GM12878 (cell line): Measurements from ENCODE around the gene MYOM1. TPM values are rescaled to one million over a fixed set of nuclear protein-coding genes. Genes with fewer than 3 reads are reported as not detected.

ENCODE experiments used
- ATAC-seq: fragments of 200-7000 bp; cut with Tn5 transposase; 3 replicates; pipeline ENCODE4 v1.9.1; 2020; ENCODE audit warnings: mild to moderate bottlenecking, moderate library complexity
- BruUV-seq: library from RNA; stranded (reverse); fragments of 400-500 nt; replicated peaks from 2 replicates; lab custom pipeline; 2021; lab: Mats Ljungman, UMichigan
- CTCF ChIA-PET: fragments of 300-600 bp; sonication (Branson Sonifier 250); formaldehyde crosslinking; extraction: SDS; loops from one replicate; lab custom pipeline; 2021; ENCODE audit warnings: inconsistent platforms; lab: Yijun Ruan, JAX
- POLR2A ChIA-PET: fragments of 350-600 bp; formaldehyde crosslinking; extraction: SDS; loops from one replicate; lab custom pipeline; 2021; ENCODE audit warnings: inconsistent platforms; lab: Charles Lee
- RAD21 ChIA-PET: fragments of 300-600 bp; sonication (Branson Sonifier 250); formaldehyde crosslinking; loops from one replicate; lab custom pipeline; 2023; ENCODE audit warnings: antibody characterized with exemption; ENCODE audit not compliant: unreplicated experiment; lab: Charles Lee
- SMC1A ChIA-PET: fragments of 300-600 bp; sonication (Branson Sonifier 250); formaldehyde crosslinking; loops from one replicate; lab custom pipeline; 2023; ENCODE audit not compliant: unreplicated experiment, uncharacterized antibody; lab: Charles Lee
- DNase-seq: peaks from one replicate; pipeline ENCODE4 v3.0.0-alpha.2; 2011; ENCODE audit warnings: low read depth, low spot score
- FAIRE-seq: peaks from 3 replicates; lab custom pipeline; 2011; peaks lifted over from hg19 to GRCh38; lab: Jason Lieb, UNC
- H2AFZ ChIP-seq: 2 replicates; pipeline ENCODE4 v1.6.0; 2011; ENCODE audit warnings: low read depth, low read length, control low read depth; ENCODE audit not compliant: control insufficient read depth
- H3K27ac ChIP-seq: 2 replicates; pipeline ENCODE4 v1.5.1; 2011; ENCODE audit warnings: control low read depth; ENCODE audit not compliant: control insufficient read depth, insufficient read depth
- H3K27me3 ChIP-seq, 2 experiments: replicated peaks in 1 of 2; 2 replicates each; pipeline versions ENCODE4 v1.6.0 to v1.6.1; 2011; ENCODE audit warnings: low read length in 1 of 2; ENCODE audit not compliant: control insufficient read depth in 2 of 2, insufficient read depth in 2 of 2
- H3K36me3 ChIP-seq, 2 experiments: 2 replicates each; pipeline ENCODE4 v1.5.1; 2011; ENCODE audit warnings: low read length in 1 of 2; ENCODE audit not compliant: control insufficient read depth in 2 of 2, insufficient read depth in 2 of 2
- H3K4me1 ChIP-seq: 2 replicates; pipeline ENCODE4 v1.6.1; 2011; ENCODE audit warnings: mild to moderate bottlenecking, low read length, moderate library complexity, mixed read lengths; ENCODE audit not compliant: control insufficient read depth, insufficient read depth
- H3K4me2 ChIP-seq: 2 replicates; pipeline ENCODE4 v1.6.0; 2011; ENCODE audit warnings: control low read depth; ENCODE audit not compliant: control insufficient read depth, insufficient read depth
- H3K4me3 ChIP-seq: fragments of 200-600 bp; sonication (generic); 2 replicates; pipeline ENCODE4 v1.5.1; 2016
- H3K79me2 ChIP-seq: 2 replicates; pipeline ENCODE4 v1.6.0; 2011; ENCODE audit warnings: low read length; ENCODE audit not compliant: control insufficient read depth, insufficient read depth
- H3K9ac ChIP-seq: 2 replicates; pipeline ENCODE4 v1.8.0; 2011; ENCODE audit warnings: low read length, control low read depth, mixed read lengths; ENCODE audit not compliant: control insufficient read depth, insufficient read depth
- H3K9me3 ChIP-seq: replicated peaks from 3 replicates; pipeline ENCODE4 v1.5.1; 2011; ENCODE audit warnings: mild to moderate bottlenecking, low read length; ENCODE audit not compliant: control insufficient read depth, insufficient read depth
- H4K20me1 ChIP-seq: 2 replicates; pipeline ENCODE4 v1.6.0; 2011; ENCODE audit not compliant: control insufficient read depth, insufficient read depth
- CBX3 ChIP-seq: fragments of 200-600 bp; sonication (generic); IDR thresholded peaks from 2 replicates; pipeline ENCODE4 v1.6.1; 2016; ENCODE audit warnings: low read depth, borderline replicate concordance
- CHD2 ChIP-seq: IDR thresholded peaks from 2 replicates; pipeline ENCODE4 v1.6.1; 2011; ENCODE audit warnings: low read depth, low read length, improper control_type of control experiment, borderline replicate concordance
- CREM ChIP-seq: IDR thresholded peaks from 2 replicates; pipeline ENCODE4 v1.6.1; 2014; ENCODE audit warnings: antibody characterized with exemption, low read depth
- MYC ChIP-seq: IDR thresholded peaks from 2 replicates; pipeline ENCODE4 v1.6.1; 2011; ENCODE audit warnings: mild to moderate bottlenecking, low read length, moderate library complexity, inconsistent platforms; ENCODE audit not compliant: insufficient read depth, insufficient replicate concordance, insufficient read length, severe bottlenecking
- POLR2A ChIP-seq: IDR thresholded peaks from 2 replicates; pipeline ENCODE4 v1.6.1; 2011; ENCODE audit warnings: low read depth, mild to moderate bottlenecking, low read length
- SREBF2 ChIP-seq: IDR thresholded peaks from 2 replicates; pipeline ENCODE4 v1.6.1; 2012; ENCODE audit warnings: mild to moderate bottlenecking, low read length
- TBL1XR1 ChIP-seq: IDR thresholded peaks from 2 replicates; pipeline ENCODE4 v1.6.1; 2012; ENCODE audit warnings: low read depth, low read length, improper control_type of control experiment
- YBX1 ChIP-seq: fragments of 450-650 bp; IDR thresholded peaks from 2 replicates; pipeline ENCODE4 v1.6.1; 2016; ENCODE audit warnings: antibody characterized with exemption
- YY1 ChIP-seq: IDR thresholded peaks from 2 replicates; pipeline ENCODE4 v1.6.1; 2011; ENCODE audit warnings: low read depth, mild to moderate bottlenecking, low read length
- ZNF207 ChIP-seq: fragments of 450-650 bp; IDR thresholded peaks from 2 replicates; pipeline ENCODE4 v1.6.1; 2014; ENCODE audit warnings: antibody characterized with exemption, mild to moderate bottlenecking, borderline replicate concordance
- ZNF384 ChIP-seq: IDR thresholded peaks from 2 replicates; pipeline ENCODE4 v1.6.1; 2012; ENCODE audit warnings: low read depth, mild to moderate bottlenecking, low read length, improper control_type of control experiment, borderline replicate concordance
- ZZZ3 ChIP-seq: IDR thresholded peaks from 2 replicates; pipeline ENCODE4 v1.6.1; 2011; ENCODE audit warnings: low read depth; ENCODE audit not compliant: control insufficient read depth, insufficient read length
- WGBS: methylation state at CpG from one replicate; pipeline ENCODE4 v1.1.6; 2016; ENCODE audit warnings: low lambda C conversion rate; ENCODE audit not compliant: insufficient replicate concordance, insufficient coverage; ENCODE audit errors: missing lambda C conversion rate; 5-methylcytosine and 5-hydroxymethylcytosine counted together
- in situ Hi-C: fragments of 300-500 bp; cut with MboI; formaldehyde crosslinking; loops from 9 replicates; pipeline ENCODE4 v1.14.3; 2018; ENCODE audit warnings: mixed read lengths
- intact Hi-C: fragments of 100-400 bp; cut with micrococcal nuclease; formaldehyde crosslinking; loops from one replicate; pipeline ENCODE4 v1.14.2; 2022; ENCODE audit not compliant: unreplicated experiment
- polyA plus RNA-seq, 11 experiments: library from polyadenylated mRNA; depleted of rRNA in 4 of 11; unstranded in 6 of 11; stranded (reverse) in 5 of 11; fragments of >200 nt; fragmentation: Nextera tagmentation in 4 of 11; fragmentation: Illumina TruSeq in 1 of 11; extraction: Ambion mirVana in 4 of 11; extraction: Trizol in 1 of 11; gene quantifications; 1 replicate in 1 of 11; 2 replicates in 10 of 11; pipeline versions ENCODE4 v1.2.1 to v1.2.3, GENCODE V29; 2011 to 2016; ENCODE audit warnings: inconsistent platforms in 2 of 11, missing spikeins in 2 of 11, low read depth in 1 of 11
- total RNA-seq, 4 experiments: library from RNA; depleted of rRNA in 3 of 4; stranded (reverse); fragments of >200 nt in 3 of 4; fragmentation: Illumina TruSeq in 1 of 4; extraction: Trizol in 1 of 4; gene quantifications; 2 replicates each; pipeline versions ENCODE4 v1.2.1 to v1.2.3, GENCODE V29; 2013 to 2021
- TF ChIP-seq, protein P1 (sequence below): IDR thresholded peaks from 2 replicates; pipeline ENCODE4 v1.6.1; 2011; ENCODE audit warnings: borderline replicate concordance, low read depth, mild to moderate bottlenecking, moderate library complexity, low read length; ENCODE audit not compliant: insufficient read depth, poor library complexity, severe bottlenecking
- TF ChIP-seq, protein P2 (sequence below): fragments of 150-350 bp; IDR thresholded peaks from 2 replicates; pipeline ENCODE4 v1.6.1; 2016; ENCODE audit warnings: low read depth, low read length
- TF ChIP-seq, protein P3 (sequence below): fragments of 450-650 bp; formaldehyde crosslinking; IDR thresholded peaks from 2 replicates; pipeline ENCODE4 v1.4.0; 2020; ENCODE audit warnings: mild to moderate bottlenecking, moderate library complexity

MYOM1 gene
- total and polyA plus RNA-seq, 10 of the 15 experiments (the other 5 are each of a cell fraction or from before 2014, with no cell fraction given), result 0.06 to 1.0 (median 0.57) TPM

DNA sequence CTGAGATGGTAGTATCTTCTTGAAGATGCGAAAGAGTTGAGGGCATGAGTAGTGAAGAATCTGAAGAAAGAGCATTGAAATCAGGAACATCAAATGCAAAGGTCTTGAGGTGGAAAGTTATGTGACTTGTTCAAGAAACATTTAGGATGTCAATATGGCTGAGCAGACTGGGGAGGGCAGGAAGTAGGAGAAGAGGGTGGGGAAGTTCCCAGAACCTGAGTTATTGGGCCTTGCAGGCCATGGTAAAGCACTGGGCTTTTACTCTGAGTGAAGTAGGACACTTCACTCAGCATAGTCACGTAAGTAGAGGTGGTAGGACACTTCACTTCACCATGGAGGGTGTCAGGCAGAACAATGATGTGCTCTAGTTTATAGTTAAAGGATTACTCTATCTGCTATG, 16.1 kb upstream of the MYOM1 start:
- BruUV-seq, result no TSS peak
- 66% methylated on average over 2 of the region's 2 CpGs for WGBS
- Histone ChIP-seq H2AFZ (no peak overlapping the region), H3K9me3 (no peaks in the 10 kb centered on the region; the same call in 2 of the 3 replicates), H3K27me3 (no peaks in the 10 kb centered on the region), H3K36me3 (no peaks in the 10 kb centered on the region), H3K4me1 (no peaks in the 10 kb centered on the region), H3K79me2 (no peaks in the 10 kb centered on the region), H4K20me1 (no peaks in the 10 kb centered on the region), H3K9ac (no peak overlapping the region), H3K4me3 (no peak overlapping the region), H3K4me2 (no peak overlapping the region), H3K27ac (no peak overlapping the region)
- ChIA-PET SMC1A (interaction anchor here (1.3 kb wide), 1 partner anchor 15 kb away, joined by 5 read pairs; no protein-coding TSS in a partner anchor), CTCF (no interaction called here), POLR2A (no interaction called here), RAD21 (no interaction called here)
- no peak for ATAC-seq
- TF ChIP-seq YY1 (no peak), POLR2A (no peak), ZNF207 (no peak), SREBF2 (no peak), CHD2 (no peak), TBL1XR1 (no peak), ZNF384 (no peak), CREM (no peak), CBX3 (no peak), YBX1 (no peak), ZZZ3 (no peak), MYC (no peak)
- TF ChIP-seq, protein P1, sequence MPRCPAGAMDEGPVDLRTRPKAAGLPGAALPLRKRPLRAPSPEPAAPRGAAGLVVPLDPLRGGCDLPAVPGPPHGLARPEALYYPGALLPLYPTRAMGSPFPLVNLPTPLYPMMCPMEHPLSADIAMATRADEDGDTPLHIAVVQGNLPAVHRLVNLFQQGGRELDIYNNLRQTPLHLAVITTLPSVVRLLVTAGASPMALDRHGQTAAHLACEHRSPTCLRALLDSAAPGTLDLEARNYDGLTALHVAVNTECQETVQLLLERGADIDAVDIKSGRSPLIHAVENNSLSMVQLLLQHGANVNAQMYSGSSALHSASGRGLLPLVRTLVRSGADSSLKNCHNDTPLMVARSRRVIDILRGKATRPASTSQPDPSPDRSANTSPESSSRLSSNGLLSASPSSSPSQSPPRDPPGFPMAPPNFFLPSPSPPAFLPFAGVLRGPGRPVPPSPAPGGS, result no peak
- TF ChIP-seq, protein P2, sequence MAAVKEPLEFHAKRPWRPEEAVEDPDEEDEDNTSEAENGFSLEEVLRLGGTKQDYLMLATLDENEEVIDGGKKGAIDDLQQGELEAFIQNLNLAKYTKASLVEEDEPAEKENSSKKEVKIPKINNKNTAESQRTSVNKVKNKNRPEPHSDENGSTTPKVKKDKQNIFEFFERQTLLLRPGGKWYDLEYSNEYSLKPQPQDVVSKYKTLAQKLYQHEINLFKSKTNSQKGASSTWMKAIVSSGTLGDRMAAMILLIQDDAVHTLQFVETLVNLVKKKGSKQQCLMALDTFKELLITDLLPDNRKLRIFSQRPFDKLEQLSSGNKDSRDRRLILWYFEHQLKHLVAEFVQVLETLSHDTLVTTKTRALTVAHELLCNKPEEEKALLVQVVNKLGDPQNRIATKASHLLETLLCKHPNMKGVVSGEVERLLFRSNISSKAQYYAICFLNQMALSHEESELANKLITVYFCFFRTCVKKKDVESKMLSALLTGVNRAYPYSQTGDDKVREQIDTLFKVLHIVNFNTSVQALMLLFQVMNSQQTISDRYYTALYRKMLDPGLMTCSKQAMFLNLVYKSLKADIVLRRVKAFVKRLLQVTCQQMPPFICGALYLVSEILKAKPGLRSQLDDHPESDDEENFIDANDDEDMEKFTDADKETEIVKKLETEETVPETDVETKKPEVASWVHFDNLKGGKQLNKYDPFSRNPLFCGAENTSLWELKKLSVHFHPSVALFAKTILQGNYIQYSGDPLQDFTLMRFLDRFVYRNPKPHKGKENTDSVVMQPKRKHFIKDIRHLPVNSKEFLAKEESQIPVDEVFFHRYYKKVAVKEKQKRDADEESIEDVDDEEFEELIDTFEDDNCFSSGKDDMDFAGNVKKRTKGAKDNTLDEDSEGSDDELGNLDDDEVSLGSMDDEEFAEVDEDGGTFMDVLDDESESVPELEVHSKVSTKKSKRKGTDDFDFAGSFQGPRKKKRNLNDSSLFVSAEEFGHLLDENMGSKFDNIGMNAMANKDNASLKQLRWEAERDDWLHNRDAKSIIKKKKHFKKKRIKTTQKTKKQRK, result no peak
- TF ChIP-seq, protein P3, sequence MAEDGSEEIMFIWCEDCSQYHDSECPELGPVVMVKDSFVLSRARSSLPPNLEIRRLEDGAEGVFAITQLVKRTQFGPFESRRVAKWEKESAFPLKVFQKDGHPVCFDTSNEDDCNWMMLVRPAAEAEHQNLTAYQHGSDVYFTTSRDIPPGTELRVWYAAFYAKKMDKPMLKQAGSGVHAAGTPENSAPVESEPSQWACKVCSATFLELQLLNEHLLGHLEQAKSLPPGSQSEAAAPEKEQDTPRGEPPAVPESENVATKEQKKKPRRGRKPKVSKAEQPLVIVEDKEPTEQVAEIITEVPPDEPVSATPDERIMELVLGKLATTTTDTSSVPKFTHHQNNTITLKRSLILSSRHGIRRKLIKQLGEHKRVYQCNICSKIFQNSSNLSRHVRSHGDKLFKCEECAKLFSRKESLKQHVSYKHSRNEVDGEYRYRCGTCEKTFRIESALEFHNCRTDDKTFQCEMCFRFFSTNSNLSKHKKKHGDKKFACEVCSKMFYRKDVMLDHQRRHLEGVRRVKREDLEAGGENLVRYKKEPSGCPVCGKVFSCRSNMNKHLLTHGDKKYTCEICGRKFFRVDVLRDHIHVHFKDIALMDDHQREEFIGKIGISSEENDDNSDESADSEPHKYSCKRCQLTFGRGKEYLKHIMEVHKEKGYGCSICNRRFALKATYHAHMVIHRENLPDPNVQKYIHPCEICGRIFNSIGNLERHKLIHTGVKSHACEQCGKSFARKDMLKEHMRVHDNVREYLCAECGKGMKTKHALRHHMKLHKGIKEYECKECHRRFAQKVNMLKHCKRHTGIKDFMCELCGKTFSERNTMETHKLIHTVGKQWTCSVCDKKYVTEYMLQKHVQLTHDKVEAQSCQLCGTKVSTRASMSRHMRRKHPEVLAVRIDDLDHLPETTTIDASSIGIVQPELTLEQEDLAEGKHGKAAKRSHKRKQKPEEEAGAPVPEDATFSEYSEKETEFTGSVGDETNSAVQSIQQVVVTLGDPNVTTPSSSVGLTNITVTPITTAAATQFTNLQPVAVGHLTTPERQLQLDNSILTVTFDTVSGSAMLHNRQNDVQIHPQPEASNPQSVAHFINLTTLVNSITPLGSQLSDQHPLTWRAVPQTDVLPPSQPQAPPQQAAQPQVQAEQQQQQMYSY (CRISPR knock-in tag), result no peak
- in situ Hi-C loops, result no loop called here
- DNase-seq, result no peak
- FAIRE-seq, result no peak
- intact Hi-C loops, result no loop called here
